Measurements from ENCODE around the gene ZNF667. TPM values are rescaled to one million over a fixed set of nuclear protein-coding genes. Genes with fewer than 3 reads are reported as not detected.

The ZNF667 gene
- total RNA-seq = 7.0 TPM
- long read RNA-seq, partial matches to known transcripts = 0 of 3 reads
- long read RNA-seq, other reads (novel, unspliced or antisense) = 0 of 3 reads

DNA sequence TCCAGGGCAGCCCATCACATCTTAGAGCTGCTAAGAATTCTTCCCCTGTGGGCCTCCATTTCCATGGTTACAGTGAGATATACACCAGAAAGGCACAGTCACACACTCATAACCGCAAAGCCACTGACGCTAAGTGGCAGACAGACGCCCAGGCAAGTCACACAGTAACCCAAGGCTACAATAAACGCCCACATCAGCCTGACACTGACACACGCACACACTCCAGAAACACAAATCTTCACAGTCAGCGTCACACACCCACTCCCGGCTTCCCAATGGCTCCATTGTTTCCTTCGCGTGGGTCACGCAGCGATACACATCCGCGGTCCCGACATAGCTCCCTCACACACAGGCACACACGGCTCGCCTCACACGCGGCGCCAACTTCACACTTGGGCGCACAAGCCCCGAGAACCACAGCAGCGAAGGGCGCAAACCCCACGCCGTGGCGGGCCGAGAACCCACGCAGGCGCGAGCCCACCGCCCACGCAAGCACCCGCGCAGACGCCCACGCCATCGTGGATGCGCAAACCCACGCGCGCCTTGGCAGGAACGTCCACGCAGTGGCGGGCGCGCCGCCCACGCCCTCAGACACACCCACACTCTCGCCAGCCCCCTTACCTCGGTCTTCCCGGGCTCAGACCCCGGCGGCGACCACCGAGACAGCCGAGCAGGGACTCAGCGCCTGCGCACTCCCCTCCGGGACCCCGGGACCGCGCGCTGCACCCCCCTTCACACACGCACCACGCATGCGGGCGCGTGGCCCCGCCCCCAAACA is at the start of gene ZNF667:
Gene ZNF667, minus strand, starts transcription at position 695 of the 778 bp plus-strand sequence. CDS start 14,975 bp downstream, outside the sequence.
- ATAC-seq (no peak), DNase-seq (ENCODE audit: missing footprints) (peak; percentile 68)
- intact Hi-C loops (cut with DNase I) = loop anchor here (5.0 kb wide), 1 partner anchor 75 kb away; the partner anchor contains the start of gene ZNF583

DNA sequence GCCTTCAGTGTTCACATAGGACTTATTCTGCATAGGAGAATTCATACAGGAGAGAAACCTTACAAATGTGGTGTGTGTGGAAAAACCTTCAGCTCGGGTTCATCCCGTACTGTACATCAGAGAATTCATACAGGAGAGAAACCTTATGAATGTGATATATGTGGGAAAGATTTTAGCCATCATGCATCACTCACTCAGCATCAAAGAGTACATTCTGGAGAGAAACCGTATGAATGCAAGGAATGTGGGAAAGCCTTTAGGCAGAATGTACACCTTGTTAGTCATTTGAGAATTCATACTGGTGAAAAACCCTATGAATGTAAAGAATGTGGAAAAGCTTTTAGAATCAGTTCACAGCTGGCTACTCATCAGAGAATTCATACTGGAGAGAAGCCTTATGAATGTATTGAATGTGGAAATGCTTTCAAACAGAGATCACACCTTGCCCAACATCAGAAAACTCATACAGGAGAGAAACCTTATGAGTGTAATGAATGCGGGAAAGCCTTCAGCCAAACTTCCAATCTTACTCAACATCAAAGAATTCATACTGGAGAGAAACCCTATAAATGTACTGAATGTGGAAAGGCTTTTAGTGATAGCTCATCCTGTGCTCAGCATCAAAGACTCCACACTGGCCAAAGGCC is 48.2 kb upstream of the ZNF667 start:
- ATAC-seq (no peak), DNase-seq (ENCODE audit: missing footprints) (no peak)
- intact Hi-C loops (cut with DNase I) = no loop called here

DNA sequence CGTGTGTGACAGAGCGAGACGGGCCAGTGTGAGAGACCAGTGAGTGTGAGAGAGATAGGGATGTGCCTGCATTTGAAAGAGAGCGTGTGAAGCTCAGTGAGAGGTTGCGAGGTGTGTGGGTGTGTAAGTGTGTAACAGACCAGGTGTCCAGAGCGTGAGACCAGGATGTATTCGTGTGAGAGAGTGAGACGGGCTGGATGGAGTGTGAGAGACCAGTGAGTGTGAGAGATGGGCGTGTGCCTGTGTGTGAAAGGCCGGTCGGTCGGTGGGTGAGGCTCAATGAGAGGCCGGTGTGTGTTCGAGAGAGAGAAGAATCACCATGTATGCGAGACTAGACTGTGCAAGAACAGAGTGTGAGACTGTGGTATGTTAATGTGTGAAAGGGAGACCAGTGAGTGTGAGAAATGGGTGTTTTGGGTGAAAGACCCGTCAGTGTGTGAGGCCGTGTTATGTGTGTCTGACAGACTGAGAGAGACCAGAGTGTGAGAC is 31.2 kb upstream of the ZNF667 start:
- DNase-seq (ENCODE audit: missing footprints) (no peak), ATAC-seq (no peak)
- intact Hi-C loops (cut with DNase I) = loop anchor here (2.0 kb wide), 1 partner anchor 30 kb away; the partner anchor contains the start of gene ZFP28

DNA sequence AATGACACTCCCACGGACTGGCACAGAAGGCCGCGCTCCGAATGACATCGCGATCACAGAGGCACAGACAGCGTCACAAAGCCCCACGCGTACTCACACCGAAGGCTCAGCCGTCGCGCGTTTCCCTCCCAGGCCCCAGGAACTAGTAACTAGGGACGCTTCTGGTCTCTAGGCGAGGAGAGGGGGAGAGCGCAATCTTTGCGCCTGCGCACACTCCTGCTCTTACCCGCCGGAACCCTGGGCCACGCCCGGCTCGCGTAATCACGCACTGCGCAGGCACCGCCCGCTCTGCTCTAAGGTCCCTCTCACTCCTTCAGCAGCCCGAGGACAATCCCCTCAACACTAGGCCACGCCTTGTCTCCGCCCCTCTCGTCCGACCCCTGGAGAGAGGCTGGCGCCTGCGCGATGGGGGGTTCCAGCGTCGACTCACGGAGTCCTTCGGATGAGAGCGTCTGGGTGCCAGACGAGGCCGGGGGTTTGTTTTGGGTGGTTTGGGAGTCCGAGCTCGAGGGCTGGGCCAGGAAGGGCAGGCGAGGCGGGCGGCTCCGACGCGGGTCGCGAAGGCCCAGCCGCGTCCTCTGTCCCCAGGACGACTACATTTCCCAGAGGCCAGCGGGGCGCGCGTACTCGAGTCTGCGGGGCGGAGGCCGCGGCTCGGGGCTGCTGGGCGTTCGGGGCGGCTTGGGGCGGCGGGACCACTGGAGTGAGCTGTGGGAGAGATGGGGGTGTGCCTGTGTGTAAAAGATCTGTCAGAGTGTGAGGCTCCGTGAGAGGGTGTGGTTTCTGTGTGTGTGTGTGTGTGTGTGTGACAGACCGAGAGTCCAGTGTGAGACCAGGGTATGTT is 30.5 kb upstream of the ZNF667 start, which contains the start of gene ZNF471:
Gene ZNF471, plus strand, starts transcription at position 410 of the 844 bp plus-strand sequence. CDS start 3,717 bp downstream, outside the sequence.
- ATAC-seq (peak; percentile 100), DNase-seq (ENCODE audit: missing footprints) (peak; percentile 99)
- intact Hi-C loops (cut with DNase I) = loop anchor here (2.0 kb wide), 1 partner anchor 31 kb away; the partner anchor contains the start of gene ZFP28

DNA sequence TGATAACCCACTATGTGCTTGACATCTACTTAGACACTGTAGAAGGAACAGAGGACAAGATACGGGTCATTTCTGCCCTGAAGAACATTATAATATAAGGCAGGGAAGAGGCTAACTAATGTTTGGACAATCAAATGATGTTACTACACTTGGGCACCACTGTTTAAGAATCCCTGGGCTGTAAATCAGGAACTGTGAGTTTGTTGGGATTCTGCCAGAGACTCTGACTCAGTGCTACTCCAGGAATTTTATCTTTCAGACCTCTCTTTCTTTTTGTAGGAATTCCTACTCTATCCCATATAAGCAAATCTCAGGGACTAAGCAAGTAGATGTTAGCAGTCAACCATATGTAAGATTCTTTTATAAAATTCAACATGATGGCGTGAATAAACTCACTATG is 27.4 kb upstream of the ZNF667 start:
- no peak for ATAC-seq
- no peak for DNase-seq (ENCODE audit: missing footprints)
- intact Hi-C loops (cut with DNase I) = no loop called here

DNA sequence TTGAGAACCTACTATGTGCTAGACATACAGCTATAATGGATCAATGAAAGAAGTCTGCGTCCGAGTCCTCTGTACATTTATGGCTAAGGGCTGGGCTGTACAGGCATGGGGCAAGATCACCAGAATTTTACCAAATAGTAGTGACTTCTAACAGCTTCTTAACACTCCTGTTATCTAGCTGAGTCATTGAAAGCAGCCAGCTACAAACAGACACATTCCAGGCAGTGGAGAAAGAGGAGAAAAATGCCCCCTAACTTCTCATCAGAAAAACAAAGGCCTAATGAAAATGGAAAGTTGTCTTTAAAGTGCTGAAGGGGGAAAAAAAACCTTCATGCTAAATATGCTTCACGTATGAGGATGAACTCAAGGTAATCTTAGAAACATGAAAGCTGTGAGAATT is 14.3 kb upstream of the ZNF667 start:
- ATAC-seq = no peak
- DNase-seq (ENCODE audit: missing footprints) = no peak
- intact Hi-C loops (cut with DNase I) = no loop called here

DNA sequence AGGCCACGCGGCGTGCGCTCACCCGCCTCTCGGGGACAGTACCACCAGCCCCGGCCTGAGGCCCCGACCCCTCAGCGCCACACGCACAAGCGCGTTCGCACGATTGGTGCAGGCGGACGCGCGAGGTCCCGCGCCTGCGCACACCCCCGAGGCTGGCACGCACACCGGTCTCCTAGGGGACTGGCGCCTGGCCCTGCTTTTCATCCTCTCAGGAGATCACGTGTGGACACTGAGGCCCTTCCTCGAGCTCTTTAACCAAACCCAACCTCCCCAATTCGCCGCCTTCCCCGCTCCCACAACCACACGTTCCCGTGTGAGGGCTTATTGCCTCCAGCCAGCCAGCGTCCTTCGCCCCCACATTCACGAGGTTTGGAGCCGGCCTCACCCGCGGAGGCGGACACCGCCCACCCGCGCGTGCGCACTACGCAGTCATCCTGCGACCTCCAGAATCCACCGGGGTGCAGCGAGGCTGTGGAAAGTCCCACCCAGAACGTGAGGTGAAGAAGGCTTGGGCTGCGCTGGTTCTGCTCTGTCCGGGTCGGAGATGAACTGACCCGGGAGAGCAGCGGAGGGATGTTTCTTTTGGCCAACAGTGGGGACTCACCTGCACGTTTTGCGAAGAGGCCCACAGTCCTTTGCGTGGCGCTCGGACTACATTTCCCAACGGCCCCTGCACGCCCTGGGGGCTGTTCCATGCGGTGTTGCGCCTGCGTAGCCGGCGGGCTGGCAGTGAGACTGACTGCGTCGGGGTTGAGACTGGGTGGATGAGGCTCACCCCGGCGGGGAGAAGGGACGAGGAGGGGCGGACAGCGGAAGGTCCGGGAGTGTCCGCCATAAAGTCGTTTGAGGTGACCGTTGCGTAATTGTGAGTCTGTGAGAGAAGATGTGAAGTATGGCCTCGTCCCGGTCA is 539 bp upstream of the ZNF667 start:
- peak; percentile 94 for DNase-seq (ENCODE audit: missing footprints)
- intact Hi-C loops (cut with DNase I) = loop anchor here (5.0 kb wide), 1 partner anchor 75 kb away; the partner anchor contains the start of gene ZNF583
- ATAC-seq = peak; percentile 97

DNA sequence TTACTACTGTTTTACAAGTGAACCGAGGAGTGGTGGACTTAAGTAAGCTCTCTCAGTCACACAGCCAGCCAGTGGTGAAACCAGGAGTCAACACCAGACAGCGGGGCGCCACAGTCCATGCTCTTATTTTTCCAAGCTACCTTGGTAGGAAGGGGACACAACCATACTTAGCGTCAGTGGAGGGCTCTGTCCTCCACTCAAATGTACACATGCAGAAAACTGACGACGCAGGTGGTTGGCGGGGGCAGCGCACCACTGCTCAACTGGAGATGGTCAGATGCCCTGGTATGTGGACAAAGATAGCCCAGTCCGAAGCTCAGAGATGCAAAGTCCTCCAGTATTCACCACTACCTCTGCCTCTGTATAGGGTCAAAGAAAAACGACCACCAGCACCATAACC is 1.1 kb downstream of the ZNF667 start:
- no peak for DNase-seq (ENCODE audit: missing footprints)
- intact Hi-C loops (cut with DNase I) = loop anchor here (5.0 kb wide), 1 partner anchor 74 kb away; the partner anchor contains the start of gene ZNF583

DNA sequence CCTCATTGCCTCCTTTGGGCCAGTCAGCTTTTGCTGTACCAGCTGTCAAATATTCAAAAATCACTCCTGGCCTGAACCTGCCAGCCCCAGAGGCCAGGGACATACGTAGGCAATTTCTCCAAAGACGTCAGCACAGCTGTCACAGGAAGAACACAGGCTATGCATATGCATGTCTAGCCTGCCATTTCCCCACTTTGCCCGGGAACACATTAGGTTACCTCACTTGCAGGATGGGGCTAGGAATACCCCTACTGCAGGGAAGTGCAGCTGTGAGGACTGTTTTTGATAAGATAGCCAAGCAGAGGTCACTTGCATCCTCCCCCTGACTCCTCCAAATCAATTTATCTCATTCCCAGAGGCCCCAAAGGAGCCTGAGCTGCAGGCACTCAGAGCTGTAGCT is 2.8 kb downstream of the ZNF667 start:
- intact Hi-C loops (cut with DNase I) = no loop called here
- ATAC-seq = no peak
- no peak for DNase-seq (ENCODE audit: missing footprints)

More for the DNA sequence above, 1.1 kb downstream of the ZNF667 start:
- no peak for ATAC-seq

DNA sequence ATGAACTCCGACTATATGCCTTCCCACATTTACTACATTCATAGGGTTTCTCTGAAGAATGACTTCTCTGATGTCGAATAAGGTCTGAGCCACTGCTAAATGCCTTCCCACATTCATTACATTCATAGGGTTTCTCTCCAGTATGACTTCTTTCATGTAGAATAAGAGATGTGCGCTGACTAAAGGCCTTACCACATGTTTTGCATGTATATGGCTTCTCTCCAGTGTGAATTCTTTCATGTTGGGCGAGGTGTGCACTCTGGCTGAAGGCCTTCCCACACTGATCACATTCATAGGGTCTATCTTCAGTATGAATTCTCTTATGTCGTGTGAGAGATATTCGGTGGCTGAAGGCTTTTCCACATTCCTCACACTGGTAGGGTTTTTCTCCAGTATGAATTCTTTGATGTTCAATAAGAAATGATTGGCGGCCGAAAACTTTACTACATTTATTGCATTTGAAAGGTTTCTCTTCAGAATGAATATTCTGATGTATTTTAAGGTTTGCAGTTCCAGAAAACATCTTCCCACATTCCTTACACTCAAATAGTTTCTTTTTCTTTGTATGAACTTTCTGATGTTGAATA is 35.8 kb downstream of the ZNF667 start:
- ATAC-seq (no peak), DNase-seq (ENCODE audit: missing footprints) (no peak)
- intact Hi-C loops (cut with DNase I) = no loop called here

DNA sequence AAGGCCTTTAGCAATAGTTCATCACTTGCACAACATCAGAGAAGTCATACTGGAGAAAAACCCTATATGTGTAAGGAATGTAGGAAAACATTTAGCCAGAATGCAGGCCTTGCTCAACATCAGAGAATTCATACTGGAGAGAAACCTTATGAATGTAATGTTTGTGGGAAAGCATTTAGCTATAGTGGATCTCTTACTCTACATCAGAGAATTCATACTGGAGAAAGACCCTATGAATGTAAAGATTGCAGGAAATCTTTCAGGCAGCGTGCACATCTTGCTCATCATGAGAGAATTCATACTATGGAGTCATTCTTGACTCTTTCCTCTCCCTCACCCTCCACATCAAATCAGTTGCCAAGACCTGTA is 53.2 kb downstream of the ZNF667 start:
- intact Hi-C loops (cut with DNase I) = no loop called here
- DNase-seq (ENCODE audit: missing footprints) = no peak

DNA sequence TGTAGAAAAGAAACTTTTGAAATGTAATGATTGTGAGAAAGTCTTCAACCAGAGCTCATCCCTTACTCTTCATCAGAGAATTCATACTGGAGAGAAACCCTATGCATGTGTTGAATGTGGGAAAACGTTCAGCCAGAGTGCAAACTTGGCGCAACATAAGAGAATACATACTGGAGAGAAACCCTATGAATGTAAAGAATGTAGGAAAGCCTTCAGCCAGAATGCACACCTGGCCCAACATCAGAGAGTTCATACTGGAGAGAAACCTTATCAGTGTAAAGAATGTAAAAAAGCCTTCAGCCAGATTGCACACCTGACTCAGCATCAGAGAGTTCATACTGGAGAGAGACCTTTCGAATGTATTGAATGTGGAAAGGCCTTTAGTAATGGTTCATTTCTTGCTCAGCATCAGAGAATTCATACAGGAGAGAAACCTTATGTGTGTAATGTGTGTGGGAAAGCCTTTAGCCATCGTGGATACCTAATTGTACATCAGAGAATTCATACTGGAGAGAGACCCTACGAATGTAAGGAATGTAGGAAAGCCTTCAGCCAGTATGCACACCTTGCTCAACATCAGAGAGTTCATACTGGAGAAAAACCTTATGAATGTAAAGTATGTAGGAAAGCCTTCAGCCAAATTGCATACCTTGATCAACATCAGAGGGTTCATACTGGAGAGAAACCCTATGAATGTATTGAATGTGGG is 53.7 kb downstream of the ZNF667 start:
- ATAC-seq = no peak
- DNase-seq (ENCODE audit: missing footprints) = no peak
- intact Hi-C loops (cut with DNase I) = no loop called here

More for the DNA sequence above, 53.2 kb downstream of the ZNF667 start:
- no peak for ATAC-seq

DNA sequence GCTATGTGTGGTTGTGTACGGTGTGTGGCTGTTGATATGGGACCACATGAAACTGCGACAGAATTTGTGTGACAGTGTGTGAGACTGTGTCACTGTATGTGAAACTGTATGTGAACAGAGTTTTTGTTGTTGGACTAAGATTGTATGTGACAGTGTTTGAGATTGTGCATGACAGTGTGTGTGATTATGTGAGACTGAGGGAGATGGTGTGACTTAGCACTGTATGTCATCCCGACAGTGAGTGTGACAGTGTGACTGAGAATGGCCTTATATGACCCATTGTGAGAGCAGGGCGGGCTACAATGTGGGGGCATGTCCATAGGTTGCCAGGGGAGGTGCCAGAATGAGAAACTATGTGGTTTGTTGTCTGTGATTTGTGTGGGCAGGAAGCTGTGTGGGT is 72.1 kb downstream of the ZNF667 start:
- DNase-seq (ENCODE audit: missing footprints) (no peak), ATAC-seq (no peak)
- intact Hi-C loops (cut with DNase I) = loop anchor here (10.0 kb wide), 2 partner anchors 130 to 160 kb away; partner anchors contain the start of genes ZFP28 and ZNF470

DNA sequence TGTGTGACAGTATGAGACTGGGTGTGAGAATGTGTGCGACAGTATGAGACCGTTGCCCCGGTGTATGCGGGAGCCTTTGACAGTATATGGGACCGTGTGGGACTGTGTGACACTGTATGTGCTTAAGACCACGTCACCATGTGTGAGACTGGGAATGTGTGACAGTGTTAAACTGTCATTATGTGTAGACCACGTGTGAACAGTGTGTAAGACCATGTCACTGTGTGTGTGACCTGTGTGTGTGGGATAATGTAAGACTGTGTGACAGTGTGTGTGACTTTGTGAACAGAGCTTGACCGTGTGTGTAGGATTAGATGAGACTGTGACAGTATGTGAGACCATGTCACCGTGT is 72.5 kb downstream of the ZNF667 start:
- no peak for DNase-seq (ENCODE audit: missing footprints)
- intact Hi-C loops (cut with DNase I) = loop anchor here (5.0 to 10.0 kb wide), 3 partner anchors 73 to 160 kb away; partner anchors contain the start of genes ZFP28, ZNF470 and ZNF667
- ATAC-seq = no peak

DNA sequence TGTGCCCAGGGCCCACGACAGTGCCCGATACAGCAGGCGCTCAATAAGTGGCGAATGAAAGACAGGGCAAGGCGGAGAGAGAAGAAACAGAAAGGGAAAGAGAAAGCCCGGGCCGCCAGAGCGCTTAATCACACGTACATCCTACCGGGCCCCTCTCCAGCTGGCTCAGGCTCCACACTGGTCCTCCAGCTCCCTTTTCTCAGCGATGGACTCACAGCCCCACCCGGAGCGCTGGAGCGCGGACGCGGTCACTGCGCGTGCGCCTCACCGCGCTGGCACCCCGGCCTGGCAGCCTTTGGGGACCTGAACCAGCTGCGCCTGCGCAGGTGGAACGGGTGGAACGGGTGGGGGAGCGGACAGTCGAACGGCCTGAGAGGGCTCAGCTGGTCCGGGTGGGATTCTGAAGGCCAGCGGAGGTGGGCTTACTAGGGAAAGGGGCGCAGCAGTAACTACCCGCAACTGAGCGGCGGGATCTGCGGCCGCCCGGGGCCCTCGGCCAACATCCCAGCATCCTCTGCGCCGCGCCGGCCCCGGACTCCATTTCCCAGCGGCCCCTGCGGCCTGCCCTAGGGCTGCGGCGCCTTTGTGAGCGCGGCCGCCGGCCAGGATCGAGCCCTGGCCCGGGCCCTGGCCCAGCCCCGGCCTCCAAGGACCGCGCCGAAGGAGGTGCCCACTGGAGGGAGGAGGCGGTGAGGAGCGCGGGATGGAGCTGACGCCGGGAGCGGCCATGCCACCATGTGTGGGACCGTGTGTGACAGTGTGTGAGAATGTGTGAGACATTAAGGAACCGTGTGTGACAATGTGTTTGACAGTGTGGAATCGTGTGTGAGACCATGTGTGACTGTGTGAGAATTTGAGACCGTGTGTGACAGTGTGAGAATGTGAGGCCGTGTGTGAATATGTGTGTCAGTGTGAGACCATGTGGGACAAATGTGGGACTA is 73.1 kb downstream of the ZNF667 start, which contains the start of gene ZNF583:
Gene ZNF583, plus strand, starts transcription at position 569 of the 941 bp plus-strand sequence. CDS start 2,783 bp downstream, outside the sequence.
- peak; percentile 99 for ATAC-seq
- intact Hi-C loops (cut with DNase I) = loop anchor here (5.0 to 10.0 kb wide), 3 partner anchors 73 to 161 kb away; partner anchors contain the start of genes ZFP28, ZNF470 and ZNF667
- peak; percentile 97 for DNase-seq (ENCODE audit: missing footprints)
